HG03457 (cell line): Measurements from ENCODE around the gene CS.
"Not testable (repeated sequence)": the region's sequence is repeated elsewhere in the genome, so short reads cannot be mapped to it uniquely, and the experiment has no call there.

Experiments
- ATAC-seq: cut with Tn5 transposase; IDR thresholded peaks from one replicate; pipeline ENCODE4 v1.9.1; 2021; ENCODE audit warnings: moderate number of reproducible peaks; ENCODE audit not compliant: unreplicated experiment

CS gene

DNA sequence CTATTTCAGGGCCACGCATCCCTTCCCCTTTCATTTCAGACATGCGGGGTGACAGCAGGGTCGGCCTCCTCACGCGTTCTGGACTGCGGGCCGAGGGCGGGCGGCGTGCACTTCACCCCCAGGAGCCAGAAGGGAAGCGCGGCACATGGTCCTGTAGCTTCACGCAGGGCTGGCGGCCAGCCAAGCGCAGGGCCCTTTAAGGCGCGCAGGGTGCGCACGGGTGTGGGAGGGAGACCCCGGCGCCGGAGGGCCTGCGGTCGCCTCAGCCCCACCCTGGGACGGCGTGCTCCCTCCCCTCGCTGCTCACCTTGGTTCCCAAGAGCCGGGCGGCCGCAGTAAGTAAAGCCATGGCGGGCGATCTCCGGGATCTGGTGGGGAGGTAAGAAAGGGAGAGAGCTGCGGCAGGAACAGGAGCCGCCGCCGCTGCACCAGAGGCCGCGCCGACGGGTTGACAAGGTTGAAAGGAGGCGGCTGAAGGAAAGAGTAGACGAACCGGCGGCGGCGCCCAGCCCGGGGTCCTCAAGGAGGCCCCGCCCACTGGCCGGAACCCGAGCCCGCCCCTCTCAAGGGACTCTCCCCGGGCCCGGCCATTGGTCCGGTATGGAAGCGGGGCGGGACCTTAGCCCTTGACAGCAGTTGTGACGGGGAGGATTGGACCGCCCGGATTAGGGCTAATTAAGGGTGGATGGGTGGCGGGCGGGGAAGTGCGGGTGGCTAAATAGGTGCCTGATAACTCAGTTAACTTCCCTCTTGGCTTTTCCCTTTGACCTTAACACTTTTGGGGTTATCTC lies at the start of gene CS:
TSS of gene CS (minus strand) at position 478 of the 791 bp plus-strand sequence. CDS start at position 349, 129 bp downstream.
- ATAC-seq, result peak; percentile 89

DNA sequence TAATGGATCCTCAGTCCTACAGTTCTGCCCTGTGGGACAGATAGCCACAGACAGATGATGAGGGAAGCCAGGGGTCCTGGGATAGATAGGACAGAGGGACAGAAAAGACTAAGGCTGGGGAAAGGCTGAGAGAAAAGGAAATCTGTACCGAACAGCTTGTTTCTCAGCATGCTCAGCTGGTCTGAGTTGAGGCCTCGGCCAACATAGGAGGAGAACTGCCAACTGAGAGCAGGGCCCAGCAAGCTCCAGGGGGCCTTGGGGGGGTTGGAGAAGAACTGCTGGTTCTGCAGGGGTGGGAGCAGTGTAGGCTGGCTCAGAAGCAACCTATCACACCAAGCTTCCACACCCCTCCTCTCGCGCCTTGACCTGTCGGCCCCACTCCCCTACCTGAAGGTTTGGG lies 48.6 kb upstream of the CS start:
- ATAC-seq, result no peak

DNA sequence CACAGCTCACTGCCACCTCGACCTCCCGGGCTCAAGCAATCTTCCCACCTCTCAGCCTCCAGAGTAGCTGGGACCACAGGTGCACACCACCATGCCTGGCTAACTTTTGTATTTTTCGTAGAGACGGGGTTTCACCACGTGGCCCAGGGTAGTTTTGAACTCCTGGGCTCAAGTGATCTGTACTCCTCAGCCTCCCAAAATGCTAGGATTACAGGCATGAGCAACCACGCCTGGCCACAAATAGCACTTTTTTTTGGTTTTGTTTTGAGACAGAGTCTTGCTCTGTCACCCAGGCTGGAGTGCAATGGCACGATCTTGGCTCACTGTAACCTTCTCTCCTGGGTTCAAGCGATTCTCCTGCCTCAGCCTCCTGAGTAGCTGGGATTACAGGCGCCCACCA lies 47.1 kb upstream of the CS start:
- not testable (repeated sequence) for ATAC-seq

DNA sequence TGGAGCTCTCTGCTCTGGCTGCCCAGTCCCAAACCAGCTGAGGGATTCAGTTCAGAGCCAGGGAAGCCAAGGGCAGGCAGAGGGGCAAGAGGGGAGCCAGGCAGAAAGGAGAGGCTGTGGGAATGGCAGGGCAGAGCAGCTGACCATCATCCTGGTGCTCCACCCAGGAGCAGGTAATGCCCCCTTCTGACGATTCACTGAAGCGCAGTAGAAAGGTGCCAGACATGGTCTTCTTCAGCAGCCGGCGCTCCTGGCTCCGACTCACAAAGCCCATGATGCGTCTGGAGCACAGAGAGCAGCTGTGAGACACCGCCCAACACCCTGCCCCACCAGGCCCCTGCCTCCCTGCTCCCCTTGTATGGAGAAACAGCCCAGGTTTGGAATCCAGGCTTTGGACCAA lies 46.5 kb upstream of the CS start:
- no peak for ATAC-seq

DNA sequence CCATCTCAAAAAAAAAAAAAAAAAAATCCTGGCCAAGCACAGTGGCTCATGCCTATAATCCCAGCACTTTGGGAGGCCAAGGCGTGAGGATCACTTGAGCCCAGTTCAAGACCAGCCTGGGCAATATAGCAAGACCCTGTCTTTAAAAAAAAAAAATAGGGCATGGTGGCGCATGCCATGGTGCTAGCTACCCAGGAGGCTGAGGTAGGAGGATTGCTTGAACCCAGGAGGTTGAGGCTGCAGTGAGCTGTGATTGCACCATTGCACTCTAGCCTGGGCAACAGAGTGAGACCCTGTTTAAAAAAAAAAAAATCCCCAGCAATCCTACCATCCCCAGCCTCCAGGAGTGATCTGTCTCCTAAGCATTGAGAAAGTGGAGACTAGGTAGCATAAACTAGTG lies 42.2 kb upstream of the CS start:
- ATAC-seq, result not testable (repeated sequence)

DNA sequence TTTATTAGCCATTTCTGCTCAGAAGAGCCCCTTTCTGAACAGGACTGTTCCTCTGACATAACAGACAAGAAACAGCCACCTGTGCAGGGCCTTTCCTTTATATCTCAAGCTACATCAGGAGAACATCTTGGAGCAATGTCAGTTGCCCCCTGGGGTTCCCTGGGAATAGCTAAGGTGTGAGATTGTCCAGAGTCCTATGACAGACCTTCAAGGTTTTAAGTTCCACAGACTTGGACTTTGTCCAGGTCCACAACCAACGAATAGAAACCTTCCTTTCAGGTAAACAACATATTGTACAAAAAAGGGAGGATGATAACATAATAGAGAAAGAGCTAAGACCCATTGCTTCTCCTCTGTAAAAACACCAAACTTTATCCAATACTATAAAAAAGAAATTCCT lies 41.5 kb upstream of the CS start:
- ATAC-seq, result no peak

DNA sequence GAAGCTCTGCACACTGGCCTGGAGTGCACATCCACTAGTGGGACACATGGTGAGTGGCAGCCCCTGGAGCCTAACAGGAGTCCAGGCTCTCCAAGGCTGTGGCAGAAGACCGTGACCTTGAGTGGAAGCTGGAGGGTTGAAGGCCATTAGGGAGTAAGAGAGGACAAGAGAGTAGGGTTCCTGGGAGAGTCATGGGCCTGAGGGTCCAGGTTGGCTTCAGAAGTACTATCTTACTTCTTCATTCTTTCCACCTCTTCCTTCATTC lies 39.0 kb upstream of the CS start:
- no peak for ATAC-seq

DNA sequence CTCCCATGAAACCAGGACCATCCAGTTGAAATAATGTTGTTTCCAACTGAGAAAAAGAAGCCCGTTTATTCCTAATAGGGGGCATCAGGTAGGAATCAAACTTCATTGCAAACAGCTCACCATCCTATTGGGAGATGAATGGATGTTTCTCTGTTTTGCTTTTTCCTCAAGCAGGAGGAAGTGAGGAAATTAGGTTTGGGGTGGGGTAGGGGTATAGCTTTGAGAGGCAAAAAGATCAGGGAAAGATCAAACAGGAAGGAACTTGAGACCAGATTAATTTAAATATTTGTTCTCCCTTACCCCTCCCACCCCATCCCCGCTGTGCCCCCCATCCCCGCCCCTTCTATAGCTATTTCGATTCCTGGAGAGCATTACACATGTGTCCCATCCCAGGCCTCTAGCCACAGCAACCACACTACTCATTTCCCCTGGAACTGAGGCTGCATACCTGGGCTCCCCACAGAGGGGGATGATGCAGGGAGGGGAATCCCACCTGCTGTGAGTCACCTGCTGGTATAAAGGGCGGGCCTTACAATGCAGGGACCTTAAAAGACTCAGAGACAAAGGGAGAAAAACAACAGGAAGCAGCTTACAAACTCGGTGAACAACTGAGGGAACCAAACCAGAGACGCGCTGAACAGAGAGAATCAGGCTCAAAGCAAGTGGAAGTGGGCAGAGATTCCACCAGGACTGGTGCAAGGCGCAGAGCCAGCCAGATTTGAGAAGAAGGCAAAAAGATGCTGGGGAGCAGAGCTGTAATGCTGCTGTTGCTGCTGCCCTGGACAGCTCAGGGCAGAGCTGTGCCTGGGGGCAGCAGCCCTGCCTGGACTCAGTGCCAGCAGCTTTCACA lies 38.4 kb upstream of the CS start, which contains the start of gene IL23A:
TSS of gene IL23A (plus strand) at position 577 of the 850 bp plus-strand sequence. CDS start at position 738, 161 bp downstream.
- ATAC-seq, result no peak

DNA sequence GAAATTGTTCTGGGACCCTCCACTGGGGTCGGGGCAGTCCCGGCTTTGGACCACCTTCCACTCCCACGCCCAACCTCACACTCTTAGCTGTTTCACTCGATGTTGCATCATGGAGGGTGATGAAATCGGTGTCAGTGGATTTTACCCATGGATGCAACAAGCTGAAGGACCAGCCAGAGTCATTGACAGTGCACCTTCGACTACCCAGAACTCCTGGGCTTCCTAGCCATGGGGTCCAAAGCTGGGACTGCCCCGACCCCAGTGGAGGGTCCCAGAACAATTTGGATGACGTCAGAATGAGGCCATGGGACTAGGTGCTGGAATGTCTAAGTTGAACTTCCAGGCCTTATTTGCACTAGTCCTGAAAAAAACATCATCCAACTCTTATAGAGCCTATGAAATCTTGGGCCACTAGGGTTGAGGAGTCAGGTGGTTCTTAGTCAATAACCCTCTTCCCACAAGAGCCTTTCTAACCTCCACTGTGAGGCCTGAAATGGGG lies 37.7 kb upstream of the CS start:
- ATAC-seq, result no peak

DNA sequence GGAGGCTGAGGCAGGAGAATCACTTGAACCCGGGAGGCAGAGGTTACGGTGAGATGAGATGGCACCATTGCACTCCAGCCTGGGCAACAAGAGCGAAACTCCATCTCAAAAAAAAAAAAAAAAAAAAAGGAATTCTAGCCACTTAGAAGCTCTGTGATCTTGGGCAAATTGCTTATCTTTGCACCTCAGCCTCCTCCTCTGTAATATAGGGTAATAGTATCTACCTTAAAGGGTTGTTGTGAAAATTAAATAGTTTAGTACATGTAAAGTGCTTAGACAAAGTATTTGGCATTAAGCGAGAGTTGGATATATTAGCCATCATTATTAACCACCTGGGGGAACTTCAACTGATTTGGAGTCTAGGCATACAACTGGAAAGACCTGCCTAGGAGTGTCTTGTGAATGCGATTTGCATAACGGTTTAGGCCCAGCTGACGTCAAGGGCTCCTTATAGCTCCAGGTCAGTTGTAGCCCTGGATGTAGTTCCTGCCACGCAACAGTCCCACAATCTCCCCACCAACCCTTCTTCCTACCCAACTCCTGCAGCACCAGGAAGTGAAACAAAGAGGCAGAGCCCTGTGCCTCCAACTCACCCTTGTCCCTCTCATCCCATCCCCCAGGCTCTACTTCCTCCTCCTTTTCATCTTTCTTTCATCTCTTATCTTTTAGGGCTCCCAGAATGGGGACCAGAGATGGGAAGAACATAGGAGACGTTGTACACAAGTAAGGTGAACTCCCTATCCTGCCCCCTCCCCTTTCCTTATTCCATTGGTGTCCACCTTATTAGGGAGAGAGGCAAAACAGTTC lies 36.4 kb upstream of the CS start:
- ATAC-seq, result no peak

DNA sequence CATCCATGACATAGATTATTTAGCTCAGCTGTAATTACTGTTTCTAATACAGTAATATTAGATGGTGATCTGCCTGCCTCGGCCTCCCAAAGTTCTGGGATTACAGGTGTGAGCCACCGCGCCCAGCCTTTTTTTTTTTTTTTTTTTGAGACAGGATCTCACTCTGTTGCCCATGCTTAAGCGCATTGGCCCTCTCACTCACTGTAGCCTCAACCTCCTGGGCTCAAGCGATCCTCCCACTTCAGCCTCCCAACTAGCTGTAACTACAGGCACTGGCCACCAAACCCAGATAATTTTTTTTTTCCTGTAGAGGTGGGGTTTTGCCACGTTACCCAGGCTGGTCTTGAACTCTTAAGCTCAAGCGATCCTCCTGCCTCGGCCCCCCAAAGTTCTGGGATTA lies 35.4 kb upstream of the CS start:
- ATAC-seq, result not testable (repeated sequence)

DNA sequence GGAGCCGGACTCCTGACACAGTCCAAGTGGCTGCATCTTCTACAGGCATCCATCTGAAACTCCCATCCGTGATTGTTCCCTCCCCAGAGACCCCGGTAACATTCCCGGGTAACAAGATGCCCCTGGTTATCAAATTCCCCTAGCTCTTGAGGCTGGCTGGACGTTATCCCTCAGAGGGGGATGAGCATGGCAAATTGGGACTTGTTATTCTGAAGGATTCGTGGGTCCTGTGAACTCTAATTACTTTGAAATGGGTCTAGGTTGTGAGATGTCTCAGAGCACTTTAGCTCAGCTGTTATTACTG lies 34.3 kb upstream of the CS start:
- no peak for ATAC-seq

DNA sequence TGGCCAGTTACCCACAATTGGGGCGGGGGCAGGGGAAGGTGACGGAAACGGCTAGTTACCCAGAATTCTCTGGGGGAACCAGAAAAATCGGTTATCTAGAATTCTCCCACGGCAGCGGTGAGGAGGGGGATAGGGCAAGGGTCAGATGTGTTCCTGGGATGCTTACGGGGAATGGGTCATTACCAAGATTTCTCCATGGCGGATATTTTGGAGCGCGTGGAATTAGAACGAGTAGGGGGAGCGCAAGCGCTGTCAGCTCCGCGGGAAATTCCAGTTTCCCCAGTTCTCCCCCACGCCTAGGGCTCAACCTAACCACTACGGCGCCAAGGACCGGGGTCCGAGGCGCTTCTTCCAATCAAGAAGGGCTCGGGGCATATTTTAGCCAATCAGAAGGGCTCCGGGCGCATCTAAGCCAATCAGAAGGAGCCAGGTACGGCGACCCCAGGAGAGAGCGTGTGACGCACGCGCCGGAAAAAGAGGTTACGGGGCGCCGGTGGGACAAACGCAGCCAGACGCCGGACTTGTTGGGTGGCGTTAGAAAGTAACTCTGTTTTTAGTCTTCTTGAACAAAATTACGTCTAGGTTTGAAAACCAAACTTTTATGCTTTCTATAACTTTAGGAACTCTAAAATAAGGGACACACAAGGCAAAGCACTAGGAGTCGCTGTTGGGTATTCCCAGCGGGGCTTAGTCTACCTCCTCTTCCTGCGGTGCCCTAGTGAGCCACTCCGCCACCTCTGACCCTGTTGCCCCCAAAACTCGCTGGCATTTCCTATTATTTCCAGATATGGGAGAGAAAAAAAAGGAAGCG lies 33.8 kb upstream of the CS start, which contains the start of gene PAN2:
TSS of gene PAN2 (minus strand) at position 322 of the 811 bp plus-strand sequence. CDS start 906 bp downstream, outside the sequence.
- ATAC-seq, result peak; percentile 92

DNA sequence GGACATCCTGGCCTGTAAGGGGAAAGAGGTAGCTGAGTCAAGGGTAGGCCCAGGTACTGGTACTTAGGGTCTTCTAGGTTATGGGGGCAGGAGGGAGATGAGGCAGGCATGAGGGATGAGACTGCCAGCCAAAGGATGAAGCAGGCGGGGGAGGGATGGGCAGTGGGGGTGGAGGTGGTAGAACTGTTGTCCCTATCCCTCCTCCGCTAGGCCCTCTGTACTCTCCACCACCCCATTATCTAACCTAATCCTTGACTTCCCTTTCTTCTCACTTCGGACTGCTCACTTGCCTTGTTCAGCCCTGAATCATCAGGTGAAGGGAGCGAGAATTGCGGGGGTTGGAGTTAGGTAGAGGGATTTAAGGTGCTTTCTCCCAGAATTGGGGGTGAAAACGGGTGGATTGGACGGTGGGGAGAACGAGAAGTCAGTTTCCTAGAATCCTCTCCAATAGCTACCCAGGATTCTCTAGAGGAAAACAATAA lies 33.1 kb upstream of the CS start:
- no peak for ATAC-seq

DNA sequence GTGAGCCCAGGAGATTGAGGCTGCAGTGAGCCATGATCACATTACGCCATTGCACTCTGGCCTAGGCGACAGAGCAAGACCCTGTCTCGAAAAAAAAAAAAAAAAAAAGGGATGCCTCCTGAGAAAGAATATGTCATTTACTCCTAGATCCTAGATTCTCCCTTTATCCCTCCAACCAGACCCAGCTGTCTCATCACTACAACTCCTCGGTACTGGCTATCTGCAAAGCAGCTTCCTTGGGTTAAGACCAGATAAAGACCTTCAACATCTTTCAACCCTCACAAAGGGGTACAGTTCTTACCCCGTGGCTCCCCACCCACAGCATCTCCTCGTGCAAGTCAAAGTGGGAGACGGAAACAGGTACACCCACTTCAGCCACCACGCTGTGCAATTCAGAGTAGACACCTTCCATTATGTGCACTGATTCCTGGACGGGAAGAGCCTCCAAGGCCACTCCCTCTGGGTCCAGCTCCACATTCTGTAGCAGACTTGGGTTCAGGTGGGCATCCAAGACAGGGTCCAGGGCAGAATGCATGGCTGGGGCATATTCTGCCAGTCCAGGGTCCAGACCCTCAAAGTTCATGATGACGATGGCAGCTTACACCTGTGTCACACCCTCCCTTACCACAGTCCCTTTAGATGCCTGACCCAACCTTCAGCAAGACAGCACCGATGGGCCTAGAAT lies 32.5 kb upstream of the CS start:
- no peak for ATAC-seq

DNA sequence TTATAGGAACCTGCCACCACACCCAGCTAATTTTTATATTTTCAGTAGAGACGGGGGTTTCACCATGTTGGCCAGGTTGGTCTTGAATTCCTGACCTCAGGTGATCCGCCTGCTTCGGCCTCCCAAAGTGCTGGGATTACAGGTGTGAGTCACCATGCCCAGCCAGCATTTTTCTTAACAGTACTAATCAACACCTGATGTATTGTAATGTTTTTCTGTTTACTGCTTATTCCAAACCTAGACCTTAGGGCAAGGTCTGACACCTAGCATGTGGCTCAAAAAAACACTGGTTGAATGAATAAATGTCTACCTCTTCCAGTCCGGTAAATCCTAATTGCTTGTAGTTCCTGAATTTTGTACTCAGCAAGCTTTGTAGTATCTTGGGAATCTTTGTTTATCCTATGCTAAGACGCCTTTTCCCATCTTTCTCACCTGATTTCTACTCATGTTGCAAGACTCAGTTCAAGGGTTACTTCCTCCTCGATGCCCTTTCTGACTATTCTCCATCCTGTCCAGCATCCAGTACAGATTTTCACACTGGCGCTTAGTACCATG lies 30.9 kb upstream of the CS start:
- no peak for ATAC-seq

DNA sequence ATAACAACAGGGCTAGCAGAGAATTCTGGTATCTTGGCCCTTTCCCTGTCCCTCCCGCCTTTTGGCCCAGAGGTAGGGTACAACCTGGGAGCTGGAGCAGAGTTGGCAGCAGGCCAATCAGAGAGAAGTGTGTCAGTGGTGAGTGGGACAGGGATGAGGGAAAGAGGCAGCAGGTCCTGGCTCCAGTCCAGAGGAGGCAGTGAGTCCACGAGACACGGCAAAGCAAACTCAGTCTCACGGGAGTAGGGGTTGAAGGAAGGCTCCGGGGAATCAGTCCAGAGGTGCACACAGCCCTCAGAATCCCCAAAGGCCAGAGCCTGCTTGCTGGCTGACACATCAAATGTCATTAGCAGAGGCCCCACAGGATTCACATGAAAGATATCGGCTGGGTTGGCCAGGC lies 26.4 kb upstream of the CS start:
- no peak for ATAC-seq

DNA sequence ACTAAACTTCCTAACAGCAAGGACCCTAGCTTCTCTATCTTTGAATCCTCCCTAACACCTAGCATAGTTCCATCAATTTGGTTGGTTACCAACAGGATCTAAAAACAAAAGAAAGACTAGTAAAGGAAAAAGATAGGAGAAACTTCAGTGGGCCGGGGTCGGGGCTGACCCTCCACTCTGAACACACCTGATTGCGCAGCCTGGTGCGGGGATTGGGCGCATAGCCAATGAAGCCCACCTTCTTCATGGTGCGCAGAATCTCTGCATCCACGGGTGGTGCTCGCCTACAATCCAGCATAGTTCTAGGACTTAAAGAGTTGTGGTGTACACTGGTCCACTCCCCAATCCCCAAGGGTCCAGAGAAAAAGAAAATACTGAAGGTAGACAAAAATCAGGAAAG lies 26.0 kb upstream of the CS start:
- no peak for ATAC-seq

DNA sequence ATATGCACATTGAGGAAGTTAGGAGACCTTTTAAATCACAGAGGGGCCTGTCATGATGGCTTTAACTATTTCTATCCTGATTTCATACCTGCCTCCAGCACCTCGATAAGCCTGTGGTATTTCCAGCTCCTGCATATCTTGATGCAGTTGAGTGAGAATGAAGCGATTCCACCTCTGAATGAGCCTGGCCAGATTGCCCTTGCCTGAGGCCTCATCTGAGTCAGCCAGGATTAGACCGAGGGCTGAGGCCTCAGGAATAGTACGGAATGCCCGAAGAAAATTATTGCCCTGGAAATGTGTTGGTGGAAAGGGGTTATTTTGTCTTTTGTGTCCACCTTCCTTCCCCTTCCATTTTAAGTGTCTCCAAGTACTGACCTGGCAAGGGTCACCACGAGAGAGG lies 24.1 kb upstream of the CS start:
- ATAC-seq, result no peak
